Stimulated activated CD8-positive, alpha-beta memory T cell treated with anti-CD3 and anti-CD28 coated beads, Interleukin-2, amount 100 ng/mL, for 48 hours (primary cell): Measurements from ENCODE around the gene RNU5B-1.
"Not testable (repeated sequence)": the region's sequence is repeated elsewhere in the genome, so short reads cannot be mapped to it uniquely, and the experiment has no call there.

Experiments
- DNase-seq, 2 donors: peaks; one replicate each; pipeline ENCODE4 v3.0.0-alpha.2; 2020; ENCODE audit warnings: low read depth in 2 of 2

The RNU5B-1 gene

DNA sequence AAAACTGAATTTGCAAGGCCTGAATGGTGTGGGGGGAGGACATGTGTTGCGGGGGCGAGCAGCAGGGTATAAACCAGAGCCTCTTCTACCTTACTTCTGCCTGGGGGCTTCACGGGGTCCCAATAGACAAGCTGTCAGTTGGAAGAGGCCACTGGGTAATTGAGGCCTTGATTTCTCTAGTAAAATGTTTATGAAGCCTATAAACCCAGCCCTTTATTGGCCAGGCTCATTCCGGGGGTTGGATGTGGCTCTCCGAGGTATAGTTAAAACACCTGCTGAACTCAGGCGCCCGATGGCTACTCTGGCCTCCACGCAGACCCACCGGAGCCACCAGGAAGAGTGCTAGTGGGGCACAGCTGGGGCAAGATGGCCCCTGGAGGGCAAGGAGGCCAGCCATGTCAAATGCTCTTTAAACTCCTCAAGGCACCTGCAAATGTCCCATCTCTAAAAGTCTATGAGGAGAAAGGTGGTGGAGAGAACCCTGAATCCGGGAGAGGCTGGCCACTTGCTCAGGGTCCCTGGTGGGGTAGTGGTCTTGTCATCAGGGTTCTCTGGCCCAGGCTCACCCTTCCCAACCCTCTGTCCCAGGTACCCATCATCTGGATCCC lies 39.0 kb downstream of the RNU5B-1 start:
- DNase-seq = no peak

DNA sequence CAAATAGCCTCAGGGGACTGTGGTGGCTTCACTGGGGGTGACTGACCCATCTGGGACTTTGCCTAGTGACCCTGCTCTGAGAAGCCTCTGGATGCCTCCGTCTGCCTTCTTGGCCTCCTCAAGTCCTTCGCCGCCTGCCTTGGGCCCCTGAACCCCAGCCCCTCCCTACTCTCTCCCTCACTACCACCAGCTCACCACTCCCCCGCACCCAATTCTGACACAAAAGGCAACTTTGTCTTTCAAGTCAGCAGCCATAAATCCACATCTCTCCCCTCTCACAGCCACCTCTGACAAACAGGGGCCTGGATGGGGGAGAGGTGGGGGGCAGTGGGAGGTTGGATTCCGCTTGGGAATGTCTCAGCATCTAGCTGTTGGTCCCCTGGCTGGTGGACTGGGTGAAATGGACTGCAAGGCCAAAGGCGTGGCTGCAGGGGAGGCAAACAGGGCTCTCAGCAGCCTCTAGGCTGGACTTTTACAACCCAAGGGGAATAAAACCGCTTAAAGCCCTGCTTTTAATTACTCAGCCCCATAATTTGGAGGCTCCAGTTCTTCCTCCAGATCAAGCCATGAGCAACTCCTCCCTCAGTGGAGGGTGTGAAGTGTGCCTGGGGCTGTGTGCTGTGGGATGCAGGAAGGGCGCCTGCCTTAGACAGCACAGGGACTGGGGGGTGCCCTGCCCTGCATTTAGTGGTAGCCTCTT lies 39.9 kb downstream of the RNU5B-1 start:
- DNase-seq = no peak

DNA sequence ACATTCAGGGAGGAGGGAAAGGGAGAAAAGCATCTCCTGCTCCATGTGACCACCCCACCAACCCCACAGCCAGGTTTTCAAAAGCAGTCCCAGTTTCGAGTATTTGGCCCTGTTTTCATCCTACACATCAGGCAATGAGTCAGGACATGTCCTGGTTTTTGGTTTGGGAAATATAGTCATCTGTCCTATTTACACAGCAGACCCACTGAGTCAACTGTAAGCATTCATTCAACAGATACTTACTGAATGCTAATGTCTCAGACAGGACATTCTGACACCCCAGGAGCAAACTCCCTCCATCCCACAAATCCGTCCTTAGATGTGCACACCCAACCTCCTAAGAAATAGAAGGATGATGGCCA lies 40.4 kb downstream of the RNU5B-1 start:
- no peak for DNase-seq

DNA sequence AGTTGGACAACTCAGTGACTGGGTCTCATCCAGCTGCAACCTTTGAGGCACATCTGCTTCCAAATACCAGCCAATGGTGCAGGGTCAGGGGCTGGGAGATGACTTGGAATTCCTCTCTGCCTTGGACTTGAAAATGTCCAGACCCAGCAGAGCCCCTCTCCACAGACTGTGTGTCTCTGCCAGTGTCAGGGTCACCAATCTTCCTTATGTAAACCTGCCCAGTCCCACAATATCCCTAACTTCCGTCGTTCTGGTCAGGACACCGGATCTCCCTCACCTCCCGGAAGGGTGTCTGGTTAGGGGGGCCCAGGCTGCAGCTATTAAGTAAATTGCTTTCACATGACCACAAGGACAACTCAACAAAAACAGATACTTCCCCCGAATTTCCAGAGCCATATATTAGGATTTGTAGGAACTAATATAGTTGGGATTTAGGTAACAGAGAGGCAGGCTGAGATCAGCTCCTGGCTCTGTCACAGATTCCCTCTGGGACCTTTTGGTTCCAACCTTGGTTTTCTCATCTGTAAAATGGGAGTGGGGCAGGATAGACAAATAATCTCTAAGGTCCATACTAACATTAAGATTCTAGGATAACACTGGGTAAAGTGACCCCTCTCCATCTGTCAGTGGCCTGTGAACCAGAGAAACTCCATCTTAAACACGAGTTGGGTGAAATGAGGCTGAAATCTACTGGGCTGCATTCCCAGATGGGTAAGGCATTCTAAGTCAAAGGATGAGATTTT lies 42.5 kb downstream of the RNU5B-1 start:
- no peak for DNase-seq

DNA sequence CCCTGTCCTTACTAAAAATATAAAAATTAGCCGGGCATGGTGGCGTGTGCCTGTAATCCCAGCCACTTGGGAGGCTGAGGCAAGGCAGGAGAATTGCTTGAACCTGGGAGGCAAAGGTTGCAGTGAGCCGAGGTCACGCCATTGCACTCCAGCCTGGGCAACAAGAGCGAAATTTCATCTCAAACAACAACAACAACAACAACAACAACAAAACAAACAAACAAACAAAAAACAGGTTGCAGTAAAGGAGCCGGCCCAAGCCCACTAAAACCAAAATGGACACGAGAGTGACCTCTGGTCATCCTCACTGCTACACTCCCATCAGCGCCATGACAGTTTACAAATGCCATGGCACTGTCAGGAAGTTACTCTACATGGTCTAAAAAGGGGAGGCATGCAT lies 43.3 kb downstream of the RNU5B-1 start:
- not testable (repeated sequence) for DNase-seq

DNA sequence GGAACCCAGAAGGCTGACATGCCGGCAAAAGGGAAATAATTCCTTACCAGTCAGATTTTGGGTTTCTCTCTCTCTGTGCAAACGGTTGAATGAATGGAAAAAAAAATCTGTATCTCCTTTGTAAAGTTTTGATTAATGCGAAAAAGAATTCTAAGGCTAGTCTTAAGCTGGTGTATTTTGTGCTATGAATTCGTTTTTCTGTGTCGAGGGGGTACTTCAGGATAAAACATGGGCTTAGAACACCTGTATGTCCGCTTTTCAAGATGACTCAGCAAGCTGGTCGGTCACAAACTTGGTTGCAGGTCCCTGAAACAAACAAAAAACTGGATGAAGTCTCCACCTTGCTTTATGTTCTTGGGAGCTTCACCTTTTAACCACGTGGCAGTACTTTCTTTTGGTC lies 44.9 kb downstream of the RNU5B-1 start:
- DNase-seq = no peak

DNA sequence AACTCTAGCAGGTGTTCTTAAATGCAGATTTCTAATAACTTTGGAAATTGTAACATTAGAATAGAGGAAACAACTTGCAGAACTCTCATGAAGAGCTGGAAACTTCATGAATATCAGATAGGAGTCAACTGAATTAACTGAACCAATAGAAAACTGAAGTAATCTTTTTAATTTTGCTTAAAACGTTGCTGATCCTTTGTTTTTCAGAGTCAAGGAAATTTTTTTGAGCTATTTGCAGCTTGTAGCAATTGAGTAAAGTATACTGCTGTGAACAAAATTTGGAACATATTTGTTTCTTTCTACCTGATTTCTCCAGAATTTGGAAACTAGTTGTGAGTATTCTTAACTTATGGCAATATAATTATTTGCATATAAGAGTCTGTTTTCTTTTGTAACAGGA lies 47.5 kb downstream of the RNU5B-1 start:
- not testable (repeated sequence) for DNase-seq
